Fibroblast of lung (primary cell): ENCODE data around the gene ASCL2. TPM values are rescaled to one million over a fixed set of nuclear protein-coding genes. Genes with fewer than 3 reads are reported as not detected.

ENCODE experiments used
- DNase-seq, 2 donors: peaks; one replicate each; pipeline versions ENCODE4 v3.0.0 to v3.0.0-alpha.2; 2010; ENCODE audit warnings: low read depth in 2 of 2
- H2AFZ ChIP-seq: 2 replicates; pipeline ENCODE4 v1.5.1; 2012; ENCODE audit warnings: low read length, control low read depth, inconsistent platforms
- H3K27ac ChIP-seq: 2 replicates; pipeline ENCODE4 v1.5.1; 2011; ENCODE audit warnings: low read length, control low read depth; ENCODE audit not compliant: insufficient read depth
- H3K27me3 ChIP-seq: 2 replicates; pipeline ENCODE4 v1.5.1; 2011; ENCODE audit warnings: mild to moderate bottlenecking, low read length; ENCODE audit not compliant: control insufficient read depth, insufficient read depth
- H3K36me3 ChIP-seq: 2 replicates; pipeline ENCODE4 v1.5.1; 2011; ENCODE audit warnings: low read length; ENCODE audit not compliant: control insufficient read depth, insufficient read depth
- H3K4me1 ChIP-seq: 2 replicates; pipeline ENCODE4 v1.5.1; 2011; ENCODE audit warnings: low read length; ENCODE audit not compliant: control insufficient read depth, insufficient read depth; ENCODE audit errors: extremely low read depth
- H3K4me2 ChIP-seq: 2 replicates; pipeline ENCODE4 v1.5.1; 2011; ENCODE audit warnings: low read length, control low read depth; ENCODE audit not compliant: insufficient read depth; ENCODE audit errors: extremely low read depth
- H3K4me3 ChIP-seq, 4 experiments: fragments of 200-600 bp in 1 of 4; sonication (generic) in 1 of 4; replicated peaks in 1 of 4; 2 replicates each; pipeline ENCODE4 v1.5.1; 2011 to 2016; ENCODE audit warnings: low read length in 4 of 4, low read depth in 3 of 4, mild to moderate bottlenecking in 3 of 4, control low read depth in 2 of 4, inconsistent platforms in 1 of 4, mixed read lengths in 1 of 4; ENCODE audit not compliant: insufficient read depth in 1 of 4; ENCODE audit errors: control extremely low read depth in 1 of 4
- H3K79me2 ChIP-seq: 2 replicates; pipeline ENCODE4 v1.5.1; 2012; ENCODE audit warnings: mild to moderate bottlenecking, low read length, inconsistent platforms; ENCODE audit not compliant: control insufficient read depth, insufficient read depth
- H3K9ac ChIP-seq: 2 replicates; pipeline ENCODE4 v1.5.1; 2011; ENCODE audit warnings: mild to moderate bottlenecking, low read length, control low read depth; ENCODE audit not compliant: insufficient read depth
- H3K9me3 ChIP-seq: 2 replicates; pipeline ENCODE4 v1.5.1; 2012; ENCODE audit warnings: low read depth, low read length; ENCODE audit not compliant: control insufficient read depth, insufficient read depth
- H4K20me1 ChIP-seq: 2 replicates; pipeline ENCODE4 v1.5.1; 2011; ENCODE audit warnings: low read length; ENCODE audit not compliant: control insufficient read depth, insufficient read depth; ENCODE audit errors: extremely low read depth
- EZH2 ChIP-seq: IDR thresholded peaks from 2 replicates; pipeline ENCODE4 v1.5.1; 2012; ENCODE audit warnings: low read length, control low read depth, mild to moderate bottlenecking; ENCODE audit errors: missing control alignments
- polyA plus RNA-seq, 2 donors: library from polyadenylated mRNA; depleted of rRNA in 1 of 2; stranded (reverse) in 1 of 2; unstranded in 1 of 2; fragments of >200 nt; gene quantifications; 2 replicates each; pipeline ENCODE4 v1.2.1, GENCODE V29; 2011 to 2012; ENCODE audit warnings: missing spikeins in 1 of 2
- total RNA-seq: library from RNA; depleted of rRNA; stranded (reverse); fragments of >200 nt; gene quantifications from 2 replicates; pipeline ENCODE4 v1.2.1, GENCODE V29; 2014
- TF ChIP-seq, protein P1 (sequence below), 2 donors: IDR thresholded peaks in 1 of 2; conservative IDR thresholded peaks in 1 of 2; 1 replicate in 1 of 2; 2 replicates in 1 of 2; pipeline ENCODE4 v1.5.1; 2011 to 2012; ENCODE audit warnings: low read length in 2 of 2, control low read depth in 1 of 2, inconsistent platforms in 1 of 2, low read depth in 1 of 2, mild to moderate bottlenecking in 1 of 2

The ASCL2 gene
- total and polyA plus RNA-seq, 2 donors (not counting 1 experiment from before 2014, with no cell fraction given): not detected

DNA sequence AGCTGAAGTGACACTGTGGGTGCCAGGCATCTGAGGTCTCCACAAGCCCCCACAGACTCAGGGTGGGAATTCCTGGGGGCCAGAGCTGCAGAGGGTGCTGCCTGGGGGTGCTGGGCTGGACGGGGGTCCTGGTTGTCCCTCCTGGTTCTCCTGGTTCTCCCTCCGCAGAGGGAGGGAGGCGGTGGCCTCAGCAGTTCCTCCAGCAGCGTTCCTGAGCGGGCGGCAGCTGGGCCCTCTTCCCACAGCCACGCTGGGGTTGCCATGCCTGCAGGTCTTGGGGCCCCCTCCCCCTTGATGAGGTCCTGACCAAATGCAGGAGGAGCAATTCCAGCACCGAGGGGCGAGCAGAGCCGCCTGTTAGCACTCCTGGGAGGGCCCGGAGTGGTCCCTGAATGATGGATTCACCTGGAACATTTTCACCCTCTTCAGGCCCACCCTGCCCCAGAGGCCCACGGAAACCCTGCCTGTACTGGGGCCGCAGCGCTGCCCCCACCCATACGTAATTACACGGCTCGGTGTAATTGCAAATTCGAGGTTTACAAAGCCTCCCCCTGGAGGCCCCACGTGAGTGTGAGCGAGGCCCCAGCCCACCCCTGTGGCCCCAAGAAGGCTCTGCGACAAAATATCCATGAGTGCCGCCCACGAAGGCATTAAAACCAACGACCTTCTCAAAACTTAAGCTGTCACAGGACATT lies 30.7 kb upstream of the ASCL2 start:
- no peak overlapping the region for H2AFZ ChIP-seq
- DNase-seq: no peak
- TF ChIP-seq, protein P1, sequence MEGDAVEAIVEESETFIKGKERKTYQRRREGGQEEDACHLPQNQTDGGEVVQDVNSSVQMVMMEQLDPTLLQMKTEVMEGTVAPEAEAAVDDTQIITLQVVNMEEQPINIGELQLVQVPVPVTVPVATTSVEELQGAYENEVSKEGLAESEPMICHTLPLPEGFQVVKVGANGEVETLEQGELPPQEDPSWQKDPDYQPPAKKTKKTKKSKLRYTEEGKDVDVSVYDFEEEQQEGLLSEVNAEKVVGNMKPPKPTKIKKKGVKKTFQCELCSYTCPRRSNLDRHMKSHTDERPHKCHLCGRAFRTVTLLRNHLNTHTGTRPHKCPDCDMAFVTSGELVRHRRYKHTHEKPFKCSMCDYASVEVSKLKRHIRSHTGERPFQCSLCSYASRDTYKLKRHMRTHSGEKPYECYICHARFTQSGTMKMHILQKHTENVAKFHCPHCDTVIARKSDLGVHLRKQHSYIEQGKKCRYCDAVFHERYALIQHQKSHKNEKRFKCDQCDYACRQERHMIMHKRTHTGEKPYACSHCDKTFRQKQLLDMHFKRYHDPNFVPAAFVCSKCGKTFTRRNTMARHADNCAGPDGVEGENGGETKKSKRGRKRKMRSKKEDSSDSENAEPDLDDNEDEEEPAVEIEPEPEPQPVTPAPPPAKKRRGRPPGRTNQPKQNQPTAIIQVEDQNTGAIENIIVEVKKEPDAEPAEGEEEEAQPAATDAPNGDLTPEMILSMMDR (conservative IDR thresholded peaks at IDR 0.05 in 1 of 2, IDR thresholded peaks at IDR 0.05 in 1 of 2; ENCODE audit: low read depth in 1 of 2, low read length in 2 of 2): no peak
- no peak for TF ChIP-seq EZH2
- peaks cover 6% of the 10 kb centered on the region for H3K4me1 ChIP-seq
- H3K4me2 ChIP-seq: no peak overlapping the region
- no peaks in the 10 kb centered on the region for H3K36me3 ChIP-seq
- H3K27me3 ChIP-seq: no peaks in the 10 kb centered on the region
- H3K9ac ChIP-seq: no peak overlapping the region
- H3K79me2 ChIP-seq: no peaks in the 10 kb centered on the region
- no peaks in the 10 kb centered on the region for H3K9me3 ChIP-seq
- H4K20me1 ChIP-seq: no peaks in the 10 kb centered on the region
- no peak overlapping the region for H3K4me3 ChIP-seq
- H3K27ac ChIP-seq: no peak overlapping the region

DNA sequence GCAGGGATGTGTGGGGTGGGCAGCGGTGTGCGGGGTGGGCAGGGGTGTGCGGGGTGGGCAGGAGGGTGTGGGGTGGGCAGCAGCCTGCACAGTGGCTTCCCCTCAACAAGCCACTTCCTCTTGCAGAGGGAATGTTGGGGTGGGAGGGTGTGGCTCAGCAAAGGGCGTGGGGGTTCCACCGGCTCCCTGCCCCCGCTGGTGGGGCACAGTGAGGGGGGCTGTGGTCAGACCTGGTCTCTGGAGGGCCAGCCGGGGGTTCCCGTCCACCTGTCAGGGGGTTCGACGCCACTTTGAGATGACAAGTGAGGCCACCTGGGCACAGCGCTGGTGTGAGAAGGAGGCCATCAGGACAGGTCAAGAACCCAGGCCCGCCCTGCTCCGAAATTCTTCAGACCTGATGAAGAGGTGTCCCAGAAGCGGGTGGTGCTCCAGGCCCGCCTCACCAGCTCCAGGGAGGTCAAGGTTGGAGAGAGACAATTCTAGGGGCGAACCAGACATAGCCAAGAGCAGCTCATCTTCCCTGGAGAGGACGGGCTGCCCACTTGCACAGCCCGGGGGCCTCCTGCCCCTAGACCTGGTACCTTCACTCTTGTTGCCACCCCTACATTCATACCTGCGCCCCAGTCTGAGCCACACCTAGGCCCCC lies 30.0 kb upstream of the ASCL2 start:
- Histone ChIP-seq H2AFZ (no peak overlapping the region), H3K4me2 (no peak overlapping the region), H3K27ac (no peak overlapping the region), H4K20me1 (no peaks in the 10 kb centered on the region), H3K27me3 (no peaks in the 10 kb centered on the region), H3K9me3 (no peaks in the 10 kb centered on the region), H3K4me1 (no peaks in the 10 kb centered on the region), H3K36me3 (no peaks in the 10 kb centered on the region), H3K9ac (no peak overlapping the region), H3K79me2 (no peaks in the 10 kb centered on the region), H3K4me3 (no peak overlapping the region)
- TF ChIP-seq, protein P1 (conservative IDR thresholded peaks at IDR 0.05 in 1 of 2, IDR thresholded peaks at IDR 0.05 in 1 of 2; ENCODE audit: low read depth in 1 of 2, low read length in 2 of 2): no peak
- no peak for TF ChIP-seq EZH2
- DNase-seq: no peak

DNA sequence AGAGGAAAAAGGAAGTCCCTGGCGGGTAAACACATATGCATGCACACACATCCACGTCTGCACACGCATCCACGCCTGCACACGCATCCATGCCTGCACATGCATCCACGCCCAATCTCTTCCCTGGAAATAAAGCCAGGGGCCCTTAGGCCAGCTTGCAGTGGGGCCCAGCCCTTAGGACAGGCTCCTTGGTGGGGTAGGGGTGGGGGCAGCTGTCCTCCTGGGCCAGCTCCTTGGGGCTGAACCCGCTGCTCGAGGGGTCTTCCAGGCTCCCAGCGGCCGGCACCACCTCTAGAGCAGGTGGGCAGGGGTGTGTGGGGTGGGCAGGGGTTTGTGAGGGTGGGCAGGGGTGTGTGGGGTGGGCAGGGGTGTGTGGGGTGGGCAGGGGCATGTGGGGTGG lies 29.4 kb upstream of the ASCL2 start:
- Histone ChIP-seq H3K36me3 (no peaks in the 10 kb centered on the region), H4K20me1 (no peaks in the 10 kb centered on the region), H3K9me3 (no peaks in the 10 kb centered on the region), H3K79me2 (no peaks in the 10 kb centered on the region), H3K4me3 (no peak overlapping the region), H3K4me1 (no peaks in the 10 kb centered on the region), H3K4me2 (no peak overlapping the region), H3K27ac (no peak overlapping the region), H3K9ac (no peak overlapping the region), H3K27me3 (no peaks in the 10 kb centered on the region), H2AFZ (no peak overlapping the region)
- TF ChIP-seq, protein P1 (conservative IDR thresholded peaks at IDR 0.05 in 1 of 2, IDR thresholded peaks at IDR 0.05 in 1 of 2; ENCODE audit: low read depth in 1 of 2, low read length in 2 of 2): no peak
- no peak for DNase-seq
